Thoracic aorta (tissue), 2 donors: ENCODE data around the gene TAL1. TPM values are rescaled to one million over a fixed set of nuclear protein-coding genes. Genes with fewer than 3 reads are reported as not detected.

Experiments
- ATAC-seq: fragments of 150-250 bp; one replicate; pipeline ENCODE4 v1.8.0; 2017; ENCODE audit warnings: low read depth; ENCODE audit not compliant: insufficient number of reproducible peaks, low FRiP score
- DNase-seq: peaks from one replicate; pipeline ENCODE4 v3.0.0-alpha.2; 2020; ENCODE audit warnings: low spot score
- H3K27ac ChIP-seq, 2 donors: fragments of 200-600 bp; sonication (generic); 1 replicate in 1 of 2; 2 replicates in 1 of 2; pipeline ENCODE4 v1.5.1; 2016; ENCODE audit warnings: mild to moderate bottlenecking in 2 of 2, moderate library complexity in 2 of 2
- H3K27me3 ChIP-seq: fragments of 200-600 bp; sonication (generic); replicated peaks from 2 replicates; pipeline ENCODE4 v1.6.0; 2016; ENCODE audit warnings: mild to moderate bottlenecking; ENCODE audit not compliant: insufficient read depth
- H3K36me3 ChIP-seq: fragments of 200-600 bp; sonication (generic); one replicate; pipeline ENCODE4 v1.5.1; 2016
- H3K4me1 ChIP-seq, 2 donors: fragments of 200-600 bp; sonication (generic); 1 replicate in 1 of 2; 2 replicates in 1 of 2; pipeline versions ENCODE4 v1.5.1 to v1.6.0; 2016; ENCODE audit warnings: low read depth in 2 of 2, mild to moderate bottlenecking in 1 of 2; ENCODE audit not compliant: control insufficient read depth in 1 of 2
- H3K4me3 ChIP-seq: fragments of 200-600 bp; sonication (generic); 2 replicates; pipeline ENCODE4 v1.5.1; 2016; ENCODE audit warnings: mild to moderate bottlenecking
- H3K9me3 ChIP-seq: fragments of 200-600 bp; sonication (generic); 2 replicates; pipeline ENCODE4 v1.5.1; 2016
- CTCF ChIP-seq: fragments of 200-600 bp; sonication (generic); IDR thresholded peaks from one replicate; pipeline ENCODE4 v1.5.1; 2019; ENCODE audit warnings: antibody characterized with exemption
- total RNA-seq, 2 donors: library from RNA; depleted of rRNA; stranded (reverse); fragments of >200 nt; gene quantifications; one replicate each; pipeline versions ENCODE4 v1.1.0 to v1.2.3, GENCODE V29; 2016

TAL1 gene
- total RNA-seq, 2 donors from 2014 or later: 2.4 to 3.0 TPM

DNA sequence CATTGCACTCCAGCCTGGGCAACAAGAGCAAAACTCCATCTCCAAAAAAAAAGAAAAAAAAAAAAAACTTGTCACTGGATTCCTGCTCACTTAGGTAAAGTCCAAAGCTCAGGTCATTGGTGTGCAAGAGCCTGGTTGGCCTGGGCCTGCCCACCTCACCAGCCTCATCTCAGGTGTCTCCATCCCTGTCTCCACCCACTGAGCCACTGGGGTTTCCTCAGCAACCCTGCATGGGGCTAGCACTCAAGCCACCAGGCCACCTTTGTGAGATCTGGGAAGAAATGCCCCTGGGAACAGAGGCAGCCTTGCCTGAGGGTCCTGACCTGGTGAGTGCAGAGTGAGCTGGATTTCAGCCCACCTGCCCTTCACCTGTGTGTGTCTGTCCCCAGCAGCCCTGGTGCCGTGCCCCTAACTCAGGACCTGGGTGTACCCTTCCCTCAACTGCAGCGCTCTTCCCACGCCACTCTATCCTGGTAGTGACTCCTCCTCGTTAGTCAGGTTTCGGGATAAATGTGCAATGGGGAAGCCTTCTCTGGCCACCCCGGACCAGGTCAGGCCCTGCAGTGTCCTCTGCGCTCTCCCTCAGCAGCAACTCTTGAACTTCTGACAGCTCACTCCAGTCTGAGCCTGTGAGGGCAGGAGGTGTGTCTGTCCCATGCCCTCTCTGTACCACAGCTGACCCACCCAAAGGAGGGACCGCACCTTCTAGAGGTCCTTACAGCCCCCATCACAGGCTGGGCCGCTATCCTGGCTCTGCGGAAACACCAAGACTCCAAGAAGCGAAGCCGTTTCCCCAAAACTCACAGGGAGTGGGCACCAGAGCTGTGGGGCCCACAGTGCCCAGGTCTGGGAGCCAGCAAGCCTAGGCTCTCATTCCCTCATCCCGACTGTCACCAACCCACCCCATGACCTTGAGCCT lies 45.5 kb downstream of the TAL1 start:
- DNase-seq (no peak), ATAC-seq (no peak)
- Histone ChIP-seq H3K9me3 (no peaks in the 10 kb centered on the region), H3K36me3 (no peaks in the 10 kb centered on the region), H3K27ac (no peak overlapping the region), H3K4me3 (no peak overlapping the region), H3K4me1 (peaks cover 14 to 23% of the 10 kb centered on the region in 2 donors), H3K27me3 (no peaks in the 10 kb centered on the region)
- no peak for TF ChIP-seq CTCF

DNA sequence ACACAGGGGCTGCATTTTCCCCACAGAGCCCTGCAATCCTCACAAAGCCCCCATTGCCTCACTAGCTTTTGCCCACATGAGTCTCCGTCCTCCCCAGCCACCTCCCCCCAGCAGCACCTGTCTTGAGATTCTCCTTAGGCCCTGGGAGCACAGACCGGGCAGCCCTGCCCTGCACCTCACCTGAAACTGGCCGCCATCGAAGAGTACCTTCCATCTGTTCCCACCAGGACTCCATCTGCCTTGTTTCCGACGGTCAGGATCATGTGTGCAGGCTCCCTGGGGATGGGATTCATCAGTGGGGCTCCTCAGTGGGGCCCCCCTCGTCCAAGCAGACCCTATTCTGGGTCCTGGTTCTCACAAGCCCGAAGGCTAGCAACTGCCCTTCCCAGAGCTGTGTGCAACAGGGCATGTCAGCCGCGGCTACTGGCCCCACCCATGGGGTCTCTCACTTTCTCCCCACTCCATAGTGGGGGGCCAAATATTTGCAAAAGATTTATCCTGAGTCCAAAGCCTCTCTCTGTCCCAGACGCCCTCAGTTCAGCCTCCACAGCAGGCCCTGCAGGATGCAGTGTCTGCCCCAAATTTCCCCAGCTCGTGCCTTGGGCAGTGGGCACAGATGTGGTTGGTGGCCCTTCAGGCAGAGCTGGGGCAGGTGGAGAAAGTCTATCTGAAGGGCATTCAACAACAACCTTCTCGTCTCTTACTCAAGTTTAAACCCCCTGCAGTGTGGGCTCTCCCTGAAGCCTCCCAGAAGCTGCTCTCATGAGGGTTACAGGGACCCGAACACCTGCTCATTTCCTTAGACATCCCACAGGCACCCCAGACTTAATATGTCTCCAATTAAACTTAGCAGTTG lies 47.0 kb downstream of the TAL1 start:
- no peaks in the 10 kb centered on the region for H3K27me3 ChIP-seq
- DNase-seq: no peak
- H3K4me1 ChIP-seq: peaks cover 9 to 17% of the 10 kb centered on the region in 2 donors
- H3K4me3 ChIP-seq: no peak overlapping the region
- H3K9me3 ChIP-seq: no peaks in the 10 kb centered on the region
- no peaks in the 10 kb centered on the region for H3K36me3 ChIP-seq
- no peak for ATAC-seq
- no peak for TF ChIP-seq CTCF
- H3K27ac ChIP-seq: no peak overlapping the region

- Histone ChIP-seq H3K4me3 (no peak overlapping the region), H3K4me1 (peaks cover 10 to 16% of the 10 kb centered on the region in 2 donors), H3K27ac (no peak overlapping the region), H3K27me3 (no peaks in the 10 kb centered on the region), H3K9me3 (no peaks in the 10 kb centered on the region), H3K36me3 (no peaks in the 10 kb centered on the region)
- TF ChIP-seq CTCF: no peak
- no peak for ATAC-seq
- DNase-seq: no peak
Measured at GRCh38 chr1:47184090-47184821, 47.8 kb downstream of the TAL1 start.

DNA sequence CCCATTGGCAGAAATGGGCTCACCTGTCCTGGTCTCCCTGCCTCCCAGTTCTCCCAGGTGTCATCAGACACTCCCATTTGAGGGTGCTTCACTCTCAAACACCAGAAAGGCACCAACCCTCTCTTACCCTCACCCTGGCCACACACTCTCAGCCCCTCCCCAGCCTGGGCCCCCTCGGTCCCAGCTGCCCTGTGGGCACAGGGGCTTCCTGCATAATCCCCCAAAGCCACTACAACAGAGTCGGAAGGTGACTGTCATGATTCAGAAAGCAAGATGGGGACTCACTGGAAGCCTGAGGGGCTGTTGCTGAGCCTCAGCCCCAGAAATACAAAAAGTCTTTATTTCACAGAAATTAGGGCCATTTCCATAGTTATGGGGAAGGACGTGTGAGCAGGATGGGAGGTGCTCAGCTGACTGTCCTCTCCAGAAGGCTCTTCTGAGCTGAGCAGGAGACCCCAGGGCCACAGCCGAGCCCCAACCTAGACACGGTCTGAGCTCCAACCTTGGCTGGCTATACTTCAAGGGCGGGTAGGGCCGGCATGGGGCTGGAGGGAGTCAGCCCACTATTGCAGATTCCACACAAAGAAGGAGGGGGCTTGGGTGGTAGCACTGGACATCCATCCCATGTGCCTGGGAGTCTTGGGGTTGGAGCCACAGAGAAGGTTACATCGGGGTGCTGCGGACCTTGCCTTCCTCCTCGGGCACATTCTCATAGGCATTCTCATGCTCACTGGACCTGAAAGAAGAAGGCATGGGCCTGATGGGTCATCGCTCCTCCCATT lies 48.5 kb downstream of the TAL1 start:
- Histone ChIP-seq H3K36me3 (no peaks in the 10 kb centered on the region), H3K4me1 (peaks cover 10 to 14% of the 10 kb centered on the region in 2 donors), H3K27me3 (no peaks in the 10 kb centered on the region), H3K27ac (no peak overlapping the region), H3K4me3 (no peak overlapping the region), H3K9me3 (no peaks in the 10 kb centered on the region)
- ATAC-seq (no peak), DNase-seq (no peak)
- TF ChIP-seq CTCF: no peak
